ENCODE results near the gene RPS6KA3.
A peak's percentile ranks its signal among the peaks of the same experiment; 100 is the strongest.

RPS6KA3 gene

DNA sequence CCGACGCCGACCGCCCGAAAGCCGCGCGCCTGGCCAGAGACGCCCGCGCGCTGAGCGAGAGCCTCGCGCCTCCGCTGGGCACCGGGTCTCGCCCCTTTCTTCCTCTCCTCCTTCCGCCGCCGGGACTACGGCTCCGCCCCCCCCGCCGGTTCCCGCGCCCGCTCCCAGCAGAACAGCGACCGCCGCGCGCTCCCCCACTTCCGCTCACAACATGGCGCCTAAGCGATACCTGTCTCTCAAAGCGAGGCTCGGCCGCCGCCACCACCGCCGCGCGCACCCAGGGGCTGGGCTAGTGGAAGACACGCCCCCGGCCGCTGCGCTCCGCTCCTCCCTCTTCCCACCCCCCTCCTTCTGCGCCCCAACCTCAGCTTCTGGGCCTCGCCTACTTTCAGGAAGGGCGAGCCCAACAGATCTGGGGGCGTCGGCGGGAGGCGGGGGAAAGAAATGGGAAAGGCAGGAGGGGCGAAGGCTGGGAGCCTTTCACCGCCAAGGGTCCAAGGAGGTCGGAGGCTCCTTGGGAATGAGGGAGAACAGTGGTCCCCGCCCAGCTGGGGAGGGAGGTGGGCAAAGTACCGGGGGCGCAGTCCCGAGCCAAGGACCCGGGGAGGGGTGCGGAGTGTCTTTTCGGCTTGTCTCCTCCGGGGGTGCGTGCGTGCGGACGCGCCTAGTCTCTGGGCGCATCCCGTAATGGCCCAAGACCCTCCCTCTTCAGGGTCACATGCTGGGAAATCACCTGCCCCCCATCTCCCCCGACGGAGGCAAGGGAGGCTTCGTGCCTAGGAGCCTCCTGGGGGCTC is at the start of gene RPS6KA3:
Gene RPS6KA3 (minus strand): TSS at position 100 of the 797 bp plus-strand sequence. CDS start 277 bp downstream, outside the sequence.
- DNase-seq (ENCODE audit: low read depth in 2 of 2): peak; percentile 78

DNA sequence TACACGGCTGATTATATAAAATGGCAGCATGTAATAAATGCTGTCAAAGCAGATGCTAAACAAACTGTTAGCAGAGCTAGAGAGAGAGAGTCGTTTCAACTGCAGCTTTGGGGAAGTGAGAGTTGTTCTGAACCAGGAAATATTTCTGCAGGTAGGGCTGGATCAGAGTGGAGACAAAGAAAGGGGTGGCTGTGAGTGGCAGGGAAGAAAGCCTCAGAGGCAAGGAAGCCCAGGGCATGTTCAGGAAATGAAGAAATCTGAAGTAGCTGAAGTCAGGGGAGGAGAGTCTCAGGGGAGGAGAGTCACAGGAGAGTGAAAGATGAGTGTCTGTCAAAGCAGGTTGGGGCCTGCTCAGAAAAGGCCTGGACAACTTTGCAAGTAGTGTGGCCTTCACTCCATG is 48.4 kb upstream of the RPS6KA3 start:
- no peak for DNase-seq (ENCODE audit: low read depth in 2 of 2)

DNA sequence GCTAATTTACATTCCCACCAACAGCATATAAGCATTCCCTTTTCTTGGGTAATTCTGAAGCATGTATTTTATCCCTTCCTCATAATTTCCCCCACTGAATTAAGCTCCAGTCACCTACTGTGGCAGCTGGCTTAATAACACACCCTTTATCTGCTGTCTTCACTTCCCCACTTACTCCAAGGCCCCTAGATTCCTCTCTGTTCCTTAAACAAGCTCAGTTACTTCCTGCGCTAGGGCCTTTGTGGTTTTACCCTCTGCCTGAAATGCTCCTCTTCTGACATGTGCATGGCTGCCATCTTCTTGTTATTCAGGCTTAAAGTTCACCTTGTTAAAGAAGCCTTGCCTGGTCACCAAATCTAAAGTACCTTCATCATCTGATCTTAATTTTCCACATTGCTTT is 47.2 kb upstream of the RPS6KA3 start:
- no peak for DNase-seq (ENCODE audit: low read depth in 2 of 2)

DNA sequence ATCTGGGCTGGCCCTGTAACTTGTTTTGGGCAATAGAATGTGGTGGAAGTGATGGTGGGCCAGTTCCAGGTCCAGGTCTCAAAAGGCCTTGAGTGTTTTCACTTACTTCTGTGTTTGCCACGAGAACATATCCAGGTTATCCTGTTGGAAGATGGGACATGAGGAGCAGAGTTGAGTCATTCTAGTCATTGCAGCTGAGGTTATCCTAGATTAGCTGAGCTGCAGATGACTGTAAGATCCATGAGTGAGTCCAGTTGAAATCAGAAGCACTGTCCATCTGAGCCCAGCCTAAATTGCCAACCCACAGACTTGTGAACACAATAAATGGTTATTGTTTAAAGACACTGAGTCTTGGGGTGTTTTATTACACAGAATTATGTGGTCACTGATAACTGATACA is 45.3 kb upstream of the RPS6KA3 start:
- DNase-seq (ENCODE audit: low read depth in 2 of 2): no peak

DNA sequence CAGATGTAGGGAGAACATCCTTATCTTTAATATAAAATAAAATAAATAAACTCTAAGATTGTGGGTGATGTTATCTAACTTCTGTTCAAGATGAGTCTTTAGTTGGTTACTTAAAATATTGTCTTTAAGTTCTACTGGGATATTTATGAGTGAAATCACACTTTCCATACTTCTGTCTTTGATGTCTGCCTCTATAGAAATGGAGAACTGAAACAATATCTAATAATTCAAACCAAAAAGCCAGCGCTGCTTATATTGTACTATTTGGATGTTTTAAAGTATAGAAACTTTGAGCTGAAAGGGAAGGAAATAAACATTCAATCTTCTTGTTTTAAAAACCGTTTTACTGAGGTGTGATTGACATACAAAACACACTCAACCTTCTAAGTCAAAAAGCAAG is 44.8 kb upstream of the RPS6KA3 start:
- DNase-seq (ENCODE audit: low read depth in 2 of 2): no peak

DNA sequence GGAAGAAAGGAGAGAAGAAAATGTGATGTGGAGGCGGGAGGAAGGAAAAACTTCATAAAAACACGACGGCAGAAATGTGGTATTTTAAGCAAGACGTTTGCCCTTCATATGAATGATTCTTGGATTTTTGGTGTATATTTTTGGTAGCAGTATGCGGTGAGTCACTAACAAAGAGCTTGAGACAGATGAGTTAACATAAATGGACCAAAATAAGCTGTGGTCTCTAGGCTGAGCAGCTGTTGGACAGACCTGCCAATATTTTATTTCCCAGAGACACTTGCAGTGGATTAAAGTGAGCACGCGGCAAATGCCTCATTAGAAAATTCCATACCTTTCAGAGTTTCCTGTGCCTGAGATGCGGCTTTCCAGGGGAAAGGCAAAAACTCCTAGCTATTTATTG is 43.1 kb upstream of the RPS6KA3 start:
- DNase-seq (ENCODE audit: low read depth in 2 of 2): no peak

DNA sequence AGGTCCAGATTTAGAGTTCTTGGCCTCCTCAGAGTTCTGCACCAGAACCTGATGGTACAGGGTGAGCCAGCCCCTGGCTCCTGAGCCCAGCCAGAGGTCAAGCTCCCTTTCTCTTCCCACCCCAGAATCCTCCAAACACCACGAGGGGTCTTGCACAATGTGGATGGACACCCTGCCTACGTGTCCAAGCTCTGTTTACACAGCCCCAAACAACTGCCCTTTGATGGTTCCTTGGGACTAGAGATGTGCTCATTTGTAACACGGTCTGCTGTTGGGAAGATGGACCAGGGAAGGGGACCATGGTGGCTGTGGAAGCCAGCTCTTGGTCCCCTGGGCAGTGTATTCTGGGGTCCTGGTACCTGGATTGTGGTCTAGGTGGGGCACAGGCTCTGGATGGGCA is 40.0 kb upstream of the RPS6KA3 start:
- no peak for DNase-seq (ENCODE audit: low read depth in 2 of 2)

DNA sequence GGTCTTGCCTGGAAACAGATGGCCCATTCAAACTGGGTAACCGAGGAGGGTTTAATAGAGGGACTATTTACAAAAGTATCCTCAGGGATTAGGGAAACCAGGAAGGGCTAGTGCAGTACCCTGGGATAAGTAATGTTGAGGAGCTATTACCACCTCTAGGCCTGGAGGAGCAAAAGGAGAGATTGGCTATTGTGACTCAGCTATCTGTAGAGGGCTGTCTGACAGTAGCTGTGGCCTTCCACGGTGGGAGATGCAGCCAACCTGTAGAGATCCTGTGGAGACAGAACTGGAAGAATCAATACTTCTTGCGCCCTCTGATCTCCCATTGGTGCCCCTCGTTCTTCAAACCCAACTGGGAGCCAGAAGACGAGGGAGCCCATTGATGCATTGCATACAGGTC is 34.1 kb upstream of the RPS6KA3 start:
- no peak for DNase-seq (ENCODE audit: low read depth in 2 of 2)

DNA sequence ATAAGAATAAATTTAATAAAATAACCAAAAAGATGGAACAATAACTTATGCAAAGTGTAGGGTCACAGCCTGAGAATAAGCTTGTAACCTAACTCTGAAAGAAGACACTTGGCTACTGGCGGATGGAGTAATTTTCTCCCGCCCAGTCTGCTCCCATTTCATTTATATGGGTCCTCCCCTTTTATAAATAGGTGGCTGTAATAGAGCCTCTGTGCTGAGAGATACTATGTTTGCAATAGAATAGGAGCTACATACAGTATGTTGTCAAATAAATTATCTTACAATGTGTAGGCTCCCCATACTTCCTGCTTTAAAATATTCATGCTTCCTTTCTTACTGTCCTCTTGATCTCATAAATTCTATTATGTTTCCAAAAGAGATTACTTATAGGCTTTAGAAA is 28.2 kb upstream of the RPS6KA3 start:
- DNase-seq (ENCODE audit: low read depth in 2 of 2): no peak

DNA sequence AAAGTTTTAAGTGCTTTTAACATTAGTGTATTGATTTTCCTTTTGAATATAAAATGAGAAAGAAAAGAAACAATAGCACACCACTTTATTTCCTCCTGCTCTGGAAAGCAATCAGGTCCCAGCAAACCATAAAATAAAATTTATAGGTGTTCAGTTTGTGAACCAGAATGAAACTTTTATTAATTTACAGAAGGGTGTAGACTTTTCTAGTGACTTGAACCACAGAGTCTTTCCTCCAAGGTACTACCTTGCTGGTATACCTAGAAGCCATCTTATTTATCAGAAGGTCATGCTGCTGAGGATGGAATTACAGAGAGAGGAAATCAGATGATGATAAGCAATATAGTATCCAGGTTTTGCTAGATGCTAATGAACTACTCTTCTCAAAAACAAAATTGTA is 27.6 kb upstream of the RPS6KA3 start:
- no peak for DNase-seq (ENCODE audit: low read depth in 2 of 2)

DNA sequence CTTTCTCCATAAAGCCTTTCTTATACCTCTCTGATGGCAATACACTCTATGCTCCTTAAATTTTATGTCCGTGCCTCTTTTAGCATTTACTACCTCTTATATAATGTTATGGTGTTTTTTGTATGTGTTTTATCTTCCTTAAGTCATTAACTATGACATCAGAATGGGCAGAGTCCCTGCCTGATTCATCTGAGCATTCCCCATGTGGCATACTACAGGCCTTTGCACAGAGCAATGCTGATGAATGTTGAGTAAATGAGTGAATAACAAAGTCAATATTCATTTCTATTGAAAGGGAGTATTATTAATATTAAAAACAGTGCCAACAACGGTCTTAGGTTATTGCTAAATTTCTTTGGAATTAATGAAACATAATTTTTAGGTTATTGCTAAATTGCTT is 18.8 kb upstream of the RPS6KA3 start:
- DNase-seq (ENCODE audit: low read depth in 2 of 2): no peak

DNA sequence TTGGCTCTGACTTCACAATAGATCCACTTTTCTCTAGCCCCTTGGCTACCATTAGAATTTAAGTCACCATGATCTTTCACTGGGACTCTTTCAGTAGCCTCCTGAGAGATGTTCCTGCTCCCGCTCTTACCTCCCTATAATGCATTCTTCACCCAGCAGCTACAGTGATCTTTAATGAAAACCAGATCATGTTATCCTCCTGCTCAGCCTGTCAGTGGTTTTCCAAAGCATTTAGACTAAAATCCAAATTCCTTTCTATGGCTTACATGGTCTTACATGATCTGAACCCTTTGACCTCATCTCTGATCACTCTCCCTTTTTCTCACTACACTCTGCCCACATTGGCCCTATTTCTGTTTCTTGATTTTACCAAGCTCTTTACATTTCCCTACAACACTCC is 18.3 kb upstream of the RPS6KA3 start:
- DNase-seq (ENCODE audit: low read depth in 2 of 2): no peak

DNA sequence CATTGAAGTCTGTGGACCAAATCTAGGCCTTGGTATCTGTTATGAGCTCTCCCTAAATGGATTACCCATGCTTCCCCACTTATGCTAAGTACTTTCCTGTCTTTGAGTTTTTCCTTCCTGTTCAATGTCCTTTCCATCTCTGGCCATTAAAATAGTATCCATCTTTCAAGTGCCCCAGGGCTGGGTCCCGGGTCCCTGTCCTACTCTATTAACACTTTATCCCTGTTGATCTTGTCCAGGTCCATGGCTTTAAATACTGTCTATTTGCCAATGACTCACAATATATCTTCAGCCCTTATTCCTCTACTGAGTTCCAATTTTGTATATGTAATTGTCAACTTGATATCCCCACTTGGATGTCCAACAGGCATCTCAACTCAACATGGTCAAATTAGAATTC is 17.7 kb upstream of the RPS6KA3 start:
- no peak for DNase-seq (ENCODE audit: low read depth in 2 of 2)

DNA sequence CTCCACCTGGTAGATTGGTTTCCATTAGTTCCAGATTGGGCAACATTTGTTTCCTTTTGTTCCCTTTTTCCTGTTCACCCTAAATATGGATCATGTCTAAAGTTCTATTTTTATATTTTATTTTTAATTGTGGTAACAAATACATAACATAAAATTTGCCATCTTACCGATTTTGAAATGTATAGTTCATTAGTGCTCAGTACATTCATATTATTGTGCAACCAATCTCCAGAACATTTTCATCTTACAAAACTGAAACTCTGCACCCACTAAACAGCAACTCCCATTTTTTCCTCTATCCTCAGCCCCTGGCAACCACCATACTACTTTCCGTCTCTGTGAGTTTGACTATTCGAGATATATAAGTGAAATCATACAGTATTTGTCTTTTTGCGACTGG is 14.2 kb upstream of the RPS6KA3 start:
- DNase-seq (ENCODE audit: low read depth in 2 of 2): no peak

DNA sequence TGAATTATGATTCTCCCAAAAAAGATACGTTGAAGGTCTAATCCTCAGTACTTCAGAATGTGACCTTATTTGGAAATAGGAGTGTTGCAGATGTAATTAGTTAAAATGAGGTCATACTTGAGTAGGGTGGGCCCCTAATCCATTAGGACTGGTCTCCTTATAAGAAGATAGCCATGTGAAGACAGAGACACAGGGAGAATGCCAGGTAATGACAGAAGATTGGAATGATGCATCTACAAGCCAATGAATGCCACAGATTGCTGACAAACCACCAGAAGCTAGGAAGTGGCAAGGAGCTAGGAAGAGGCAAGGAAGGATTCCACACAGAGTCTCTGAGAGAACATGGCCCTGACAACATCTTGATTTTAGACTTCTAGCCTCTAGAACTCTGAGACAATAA is 7.4 kb upstream of the RPS6KA3 start:
- no peak for DNase-seq (ENCODE audit: low read depth in 2 of 2)

DNA sequence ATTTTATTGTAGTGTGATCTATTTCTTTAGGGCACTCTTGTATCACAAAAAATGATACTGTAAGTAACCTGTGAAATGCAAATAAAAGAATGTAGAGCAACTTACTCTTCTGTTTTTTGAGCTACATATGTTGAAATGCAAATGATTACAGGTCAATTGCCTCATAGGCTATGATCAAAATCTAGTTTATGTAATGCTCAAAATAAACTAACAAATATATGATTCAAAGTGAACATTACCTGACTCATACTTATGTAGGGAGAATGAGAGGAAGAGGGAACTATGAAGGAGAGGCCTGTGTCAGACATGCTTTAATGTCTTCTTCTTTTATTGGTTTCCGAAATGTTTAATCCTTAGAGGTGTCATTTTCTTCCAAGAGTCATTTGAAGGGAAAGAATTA is 5.0 kb upstream of the RPS6KA3 start:
- DNase-seq (ENCODE audit: low read depth in 2 of 2): no peak

DNA sequence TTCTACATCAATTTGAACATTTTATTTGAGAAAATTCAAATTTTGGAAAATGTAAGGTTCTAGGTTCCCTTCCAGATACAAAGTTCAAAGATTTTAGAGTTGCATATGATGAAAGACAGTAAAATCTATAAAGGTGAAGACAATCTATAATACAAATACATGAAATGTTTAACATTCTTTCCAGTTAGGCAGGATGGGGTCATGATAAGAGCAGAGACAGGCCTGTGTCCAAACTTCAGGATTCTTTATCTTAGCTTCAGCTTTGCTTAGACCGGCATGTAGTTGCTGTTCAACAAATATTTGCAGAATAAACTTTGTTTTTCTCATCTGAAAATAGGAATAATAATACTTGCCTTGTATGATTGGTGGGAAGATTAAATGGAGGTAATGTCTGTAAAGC is 4.5 kb upstream of the RPS6KA3 start:
- no peak for DNase-seq (ENCODE audit: low read depth in 2 of 2)

DNA sequence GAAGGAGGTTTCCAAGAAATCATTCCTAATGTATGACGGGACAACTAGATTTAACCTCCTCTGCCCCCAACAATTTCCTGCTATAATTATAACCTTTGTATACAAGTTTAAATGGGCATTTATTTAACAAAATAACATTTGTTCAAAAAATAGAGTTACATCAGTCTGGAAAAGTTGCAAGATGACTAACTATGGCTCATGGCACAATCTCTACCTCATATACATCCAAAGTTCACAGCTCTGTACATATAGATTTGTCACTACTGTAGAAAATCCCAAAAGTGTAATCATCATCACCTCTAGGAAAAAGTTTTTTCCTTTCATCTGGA is 3.8 kb upstream of the RPS6KA3 start:
- DNase-seq (ENCODE audit: low read depth in 2 of 2): no peak

DNA sequence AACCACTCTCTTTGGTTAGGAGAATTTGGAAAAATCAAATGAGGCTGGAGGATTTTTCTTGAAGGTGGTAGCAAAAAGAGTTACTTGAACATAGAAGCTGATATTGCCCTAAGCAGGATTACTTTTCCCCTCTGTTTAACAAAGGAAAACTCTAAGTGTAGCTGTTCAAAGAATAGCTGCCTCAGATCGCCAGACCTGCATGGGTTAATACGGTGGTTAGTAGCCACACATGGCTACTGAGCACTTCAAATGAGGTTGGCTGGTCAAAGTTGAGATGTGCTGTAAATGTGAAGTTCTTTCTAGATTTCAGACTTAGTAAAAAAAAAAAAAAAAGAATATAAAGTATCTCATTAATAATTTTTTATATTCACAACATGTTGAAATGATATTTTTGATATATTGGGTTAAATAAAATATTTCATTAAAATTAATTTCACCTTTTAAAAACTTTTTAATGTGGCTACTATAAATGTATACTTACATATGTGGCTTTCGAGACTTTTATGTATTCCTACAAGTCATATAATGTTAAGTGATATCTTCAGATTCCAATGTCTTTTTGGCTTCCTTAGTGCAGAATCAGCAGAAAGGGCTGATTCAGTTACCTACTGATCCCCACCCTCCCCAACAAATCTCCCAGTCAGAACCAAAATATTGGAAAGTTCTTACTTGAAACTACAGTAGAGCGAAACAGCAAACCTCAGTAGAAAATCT is 3.3 kb upstream of the RPS6KA3 start:
- DNase-seq (ENCODE audit: low read depth in 2 of 2): no peak

DNA sequence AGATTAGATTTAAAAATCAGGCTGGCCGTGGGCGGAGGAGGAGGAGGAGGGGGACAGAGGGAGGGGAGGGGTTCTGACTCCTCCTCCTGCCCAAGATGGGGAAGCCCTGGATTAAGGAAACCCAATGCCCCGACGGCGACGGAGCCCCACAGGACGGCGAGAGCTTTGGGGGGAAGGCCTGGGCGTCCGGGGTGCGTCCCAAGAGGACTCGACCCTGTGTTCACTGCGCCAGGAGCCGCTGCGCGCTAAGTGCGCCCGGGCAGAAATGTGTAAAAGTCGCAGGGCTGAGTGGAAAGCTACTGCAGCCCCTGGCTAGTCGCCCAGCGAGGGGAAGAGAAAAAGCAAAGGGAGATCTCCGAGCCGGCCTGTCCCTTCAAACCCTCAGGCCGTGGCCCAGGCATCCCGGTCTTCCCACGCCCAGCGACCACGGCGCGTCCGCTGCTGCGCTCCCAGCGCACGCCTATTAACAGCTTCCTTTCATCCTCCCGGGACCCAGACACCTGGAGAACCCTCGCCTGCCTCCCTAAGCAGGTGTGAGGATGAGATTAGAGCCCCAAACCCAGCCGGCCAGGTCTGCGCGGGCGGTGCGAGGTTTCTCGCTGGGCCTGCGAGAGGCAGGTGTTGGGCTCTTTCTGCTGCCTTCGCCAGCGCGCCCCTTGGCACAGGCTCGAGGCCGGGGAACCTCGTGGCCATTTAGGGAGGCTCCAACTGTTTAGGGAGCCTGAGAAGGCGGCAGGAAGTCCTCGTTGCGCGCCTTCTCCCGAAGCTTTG is 1.4 kb upstream of the RPS6KA3 start:
- DNase-seq (ENCODE audit: low read depth in 2 of 2): no peak

DNA sequence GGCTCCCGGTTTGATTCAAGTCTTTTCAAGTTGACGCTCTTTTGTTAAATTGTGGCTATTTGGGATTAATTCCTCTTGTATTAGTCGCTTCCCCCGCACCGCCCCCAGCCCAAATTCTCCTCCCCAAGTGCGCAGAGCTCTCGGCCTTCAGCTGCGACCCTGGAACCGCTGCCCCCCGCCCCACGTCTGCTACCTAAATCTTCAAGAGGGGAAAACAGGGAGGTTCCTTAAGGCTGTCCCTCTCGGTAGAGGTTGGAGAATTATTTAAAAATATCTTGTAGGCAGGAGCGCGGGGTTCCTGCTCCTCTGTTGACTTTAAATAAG is 860 bp upstream of the RPS6KA3 start:
- no peak for DNase-seq (ENCODE audit: low read depth in 2 of 2)

DNA sequence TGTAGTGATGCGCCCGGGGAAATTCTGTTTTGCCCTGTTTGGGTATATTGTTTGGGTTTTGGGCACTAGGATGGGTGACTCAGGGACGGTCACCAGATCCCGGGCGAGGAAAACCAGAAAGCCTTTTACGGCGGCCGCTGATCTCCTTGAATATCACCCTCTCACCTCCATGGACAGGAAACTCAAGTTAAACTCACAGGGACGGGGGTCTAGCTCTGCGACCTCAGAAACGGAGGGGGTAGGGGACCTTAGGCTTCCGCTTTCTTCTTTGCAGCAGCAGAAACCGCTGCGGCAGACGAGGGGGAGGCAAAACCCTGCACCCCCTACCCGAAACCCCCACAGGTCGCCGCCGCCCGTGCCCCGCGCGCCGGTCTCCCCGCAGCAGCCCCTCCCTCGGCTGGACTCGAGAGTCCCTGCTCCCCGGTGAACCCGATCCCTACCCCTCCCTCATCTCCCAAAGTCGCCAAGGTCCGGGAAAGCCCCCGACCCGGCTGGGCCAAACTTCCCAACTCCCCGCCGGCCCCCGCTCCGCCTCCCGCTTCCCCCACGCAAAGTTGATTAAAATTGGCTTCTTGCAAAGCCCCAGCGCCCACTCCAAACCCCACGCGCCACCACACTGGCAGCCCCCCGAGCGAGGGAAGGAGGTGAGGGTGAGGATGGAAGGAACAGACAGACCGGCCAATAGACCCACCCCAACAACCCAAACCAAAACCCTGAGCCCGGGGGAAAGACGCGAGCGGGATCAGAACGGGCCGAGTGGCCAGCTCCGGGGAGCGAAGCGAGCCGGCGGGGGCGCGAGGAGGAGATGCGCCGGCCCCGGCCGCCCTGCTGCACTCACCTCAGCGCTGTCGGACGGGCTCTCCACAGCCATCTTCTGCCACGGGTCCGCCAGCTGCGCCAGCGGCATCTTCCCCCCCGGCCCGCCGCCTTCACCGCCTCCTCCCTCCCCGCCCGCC is 705 bp downstream of the RPS6KA3 start:
- DNase-seq (ENCODE audit: low read depth in 2 of 2): peak in 1 of 2 donors; percentile 0

Data from stimulated activated CD8-positive, alpha-beta memory T cell treated with anti-CD3 and anti-CD28 coated beads, Interleukin-7, amount 100 ng/mL, for 1 hour (primary cell).